IPS-NIHi11 (cell line): ENCODE data around the gene PSAPL1.

Source experiments
- DNase-seq: peaks from one replicate; pipeline ENCODE4 v3.0.0; 2012; ENCODE audit warnings: mixed read lengths, low spot score

Gene PSAPL1

DNA sequence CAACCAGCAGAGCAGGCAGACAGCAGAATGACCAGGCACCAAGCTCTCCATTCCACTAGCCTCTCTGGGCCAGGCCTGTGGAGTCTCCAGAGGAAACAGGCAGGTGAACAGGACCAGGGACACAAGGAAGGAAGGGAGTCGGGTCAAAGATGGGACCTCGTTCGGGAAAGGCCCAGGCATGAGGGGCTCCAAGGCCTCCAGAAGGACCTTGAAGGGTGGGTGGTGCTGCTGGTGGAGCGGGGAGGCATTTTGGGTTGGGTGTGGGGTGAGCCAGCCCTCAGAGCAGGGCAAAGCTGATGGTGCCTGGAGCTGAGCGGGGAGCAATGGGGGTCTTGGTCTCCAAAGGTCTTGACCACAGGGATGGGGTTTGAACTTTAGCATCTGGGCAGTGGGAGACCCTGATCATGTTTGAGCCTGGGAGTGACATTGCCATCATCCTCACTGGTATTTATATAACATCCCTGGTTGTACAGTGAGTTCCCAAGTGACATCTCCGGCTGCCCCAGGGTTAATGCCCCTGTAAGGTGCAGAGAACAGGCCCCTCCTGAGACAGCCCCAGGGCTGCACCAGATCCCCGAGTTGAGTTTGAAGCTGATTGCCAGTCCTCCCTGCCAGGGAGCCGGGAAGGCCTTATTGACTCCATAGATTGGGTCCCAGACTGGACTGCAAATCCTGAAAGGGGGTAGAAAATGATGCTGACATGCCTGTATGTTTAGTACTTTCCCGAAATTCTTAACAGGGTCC is 52.7 kb downstream of the PSAPL1 start:
- DNase-seq, result no peak

DNA sequence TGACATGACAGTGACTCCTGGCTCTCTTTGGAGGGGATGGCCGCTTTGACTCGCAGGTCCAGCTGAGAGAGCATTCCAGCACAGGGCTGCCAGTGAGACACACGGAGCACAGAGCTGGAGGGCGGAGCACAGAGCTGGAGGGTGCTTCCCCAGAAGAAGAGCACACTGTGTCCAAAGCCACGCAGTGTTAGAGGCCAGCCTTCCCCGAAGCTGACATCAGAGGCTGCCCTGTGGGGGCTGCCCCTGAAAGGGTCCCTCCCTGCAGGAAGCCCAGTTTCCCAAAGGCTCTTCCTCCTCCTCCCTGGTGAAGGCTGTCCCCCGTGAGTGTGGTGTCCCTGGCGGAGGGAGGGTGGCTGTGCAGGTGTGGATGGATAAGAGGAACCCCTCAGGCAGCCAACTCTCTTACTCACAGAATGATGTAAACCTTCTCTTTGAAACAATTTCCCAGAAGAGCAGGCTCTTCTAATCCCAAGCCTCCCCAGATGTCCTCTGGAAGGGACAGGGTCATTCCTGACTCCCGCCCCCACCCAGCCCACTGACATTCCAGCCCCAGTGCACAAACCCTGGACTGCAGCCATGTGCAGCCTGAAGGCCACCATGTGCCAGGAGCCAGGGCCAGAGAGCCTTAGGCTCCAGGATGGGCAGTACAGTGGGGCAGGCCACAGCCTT is 53.4 kb downstream of the PSAPL1 start:
- no peak for DNase-seq
